ENCODE results near the gene PTPRH. TPM values are rescaled to one million over a fixed set of nuclear protein-coding genes. Genes with fewer than 3 reads are reported as not detected.

Gene PTPRH
- total and polyA plus RNA-seq, 9 of the 15 experiments (the other 6 are each of a cell fraction or from before 2014, with no cell fraction given): 0.87 to 34.3 (median 22.7) TPM

DNA sequence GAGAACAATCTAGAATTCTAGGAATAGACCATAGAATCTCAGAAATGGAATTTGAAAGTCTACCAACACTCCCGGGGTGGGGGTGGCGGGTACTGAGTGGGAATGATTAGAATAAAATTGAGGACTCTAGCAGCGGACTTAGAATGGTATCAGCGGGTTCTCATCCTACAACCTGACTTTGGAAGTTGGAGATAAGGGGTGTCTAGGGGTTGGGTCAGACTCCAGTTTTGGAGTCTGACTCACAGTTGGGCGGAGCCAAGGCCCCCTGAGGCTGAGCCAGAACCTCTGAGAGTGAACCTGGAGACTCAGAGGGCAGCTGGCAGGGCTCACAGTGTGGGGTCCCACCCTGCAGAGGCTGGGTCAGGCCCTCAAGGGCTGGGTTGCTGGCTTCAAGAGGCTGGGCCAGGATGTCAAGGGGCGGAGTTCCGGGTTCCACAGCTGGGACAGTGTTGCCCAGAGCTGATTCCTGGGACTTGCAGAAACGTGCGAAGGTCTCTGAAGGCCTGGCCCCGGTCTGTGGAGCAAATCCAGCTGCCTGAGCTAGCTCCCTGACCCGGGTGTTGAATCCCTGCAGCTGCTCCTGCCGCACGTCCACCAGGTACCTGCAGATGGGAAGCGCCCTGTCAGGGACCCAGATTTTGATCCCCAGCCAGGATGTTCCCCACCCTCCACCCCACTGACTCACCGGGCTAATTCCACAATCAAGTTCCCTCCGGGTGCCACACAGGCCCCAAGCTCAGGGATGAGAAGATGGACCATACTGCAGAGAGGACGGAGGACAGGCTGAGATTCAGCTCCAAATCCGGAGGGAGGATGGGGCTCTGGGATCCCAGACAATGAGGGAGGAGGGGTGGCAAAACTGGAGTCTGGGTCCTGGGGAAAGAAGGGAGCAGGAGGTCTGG, 50.2 kb downstream of the PTPRH start (continued):
- TF ChIP-seq ZBTB11 (CRISPR knock-in tag; IDR thresholded peaks at IDR 0.05): 0 out of 6 replicates have a peak, but pooled peaks of 1 of the 3 experiments have one; percentile 15
- no peak for TF ChIP-seq HEY1 (CRISPR knock-in tag; IDR thresholded peaks at IDR 0.05; ENCODE audit: borderline replicate concordance)
- TF ChIP-seq GATA2 (CRISPR knock-in tag; IDR thresholded peaks at IDR 0.05): 0 out of 2 replicates have a peak, but pooled peaks have one; percentile 38
- no peak for TF ChIP-seq JUNB (CRISPR knock-in tag; conservative IDR thresholded peaks at IDR 0.05)
- peak; percentile 78; the same call in 1 of the 2 replicates for TF ChIP-seq ZNF263 (CRISPR knock-in tag; IDR thresholded peaks at IDR 0.05; ENCODE audit: borderline replicate concordance)
- no peak for TF ChIP-seq BRD4 (IDR thresholded peaks at IDR 0.05)
- TF ChIP-seq NR2F6 (CRISPR knock-in tag; IDR thresholded peaks at IDR 0.05): no peak
- TF ChIP-seq ZFPM2 (CRISPR knock-in tag; IDR thresholded peaks at IDR 0.05): no peak
- peak; percentile 36; the same call in 1 of the 2 replicates for TF ChIP-seq ELF1 (tag; IDR thresholded peaks at IDR 0.05)
- no peak for TF ChIP-seq CREB3 (tag; conservative IDR thresholded peaks at IDR 0.05; ENCODE audit: low read depth)
- TF ChIP-seq SMAD4 (CRISPR knock-in tag; conservative IDR thresholded peaks at IDR 0.05): peak; percentile 93
- TF ChIP-seq L3MBTL2 (IDR thresholded peaks at IDR 0.05): peak; percentile 62
- TF ChIP-seq SRSF1 (IDR thresholded peaks at IDR 0.05; ENCODE audit: low read depth, low read length): no peak
- TF ChIP-seq GABPB1 (CRISPR knock-in tag; IDR thresholded peaks at IDR 0.05): 0 out of 2 replicates have a peak, but pooled peaks have one; percentile 37
- no peak for TF ChIP-seq ZNF644 (tag; IDR thresholded peaks at IDR 0.05; ENCODE audit: low read depth)
- peak; percentile 100 for TF ChIP-seq MEF2A (IDR thresholded peaks at IDR 0.05; ENCODE audit: control insufficient read depth, low read depth, low read length)
- no peak for TF ChIP-seq UBTF (IDR thresholded peaks at IDR 0.05; ENCODE audit: borderline replicate concordance in 1 of 2, low read depth in 2 of 2, low read length in 2 of 2)
- no peak for TF ChIP-seq ZNF24 (IDR thresholded peaks at IDR 0.05)
- no peak for TF ChIP-seq RBM22 (IDR thresholded peaks at IDR 0.05; ENCODE audit: low read depth, low read length, poor library complexity, severe bottlenecking)
- no peak for TF ChIP-seq ZFP1 (CRISPR knock-in tag; IDR thresholded peaks at IDR 0.05)
- TF ChIP-seq ZC3H4 (CRISPR knock-in tag; IDR thresholded peaks at IDR 0.05; ENCODE audit: borderline replicate concordance): peak; percentile 96

Measured in K562 (cell line).